Stimulated activated CD4-positive, alpha-beta T cell treated with anti-CD3 and anti-CD28 coated beads, Interleukin-1b, Interleukin-23, amount 100 ng/mL, for 48 hours (primary cell): ENCODE results near the gene ZP3.
A peak's percentile ranks its signal among the peaks of the same experiment; 100 is the strongest.
"Not testable (repeated sequence)": the region's sequence is repeated elsewhere in the genome, so short reads cannot be mapped to it uniquely, and the experiment has no call there.

ENCODE experiments used
- DNase-seq: peaks from one replicate; pipeline ENCODE4 v3.0.0-alpha.2; 2020

The ZP3 gene

DNA sequence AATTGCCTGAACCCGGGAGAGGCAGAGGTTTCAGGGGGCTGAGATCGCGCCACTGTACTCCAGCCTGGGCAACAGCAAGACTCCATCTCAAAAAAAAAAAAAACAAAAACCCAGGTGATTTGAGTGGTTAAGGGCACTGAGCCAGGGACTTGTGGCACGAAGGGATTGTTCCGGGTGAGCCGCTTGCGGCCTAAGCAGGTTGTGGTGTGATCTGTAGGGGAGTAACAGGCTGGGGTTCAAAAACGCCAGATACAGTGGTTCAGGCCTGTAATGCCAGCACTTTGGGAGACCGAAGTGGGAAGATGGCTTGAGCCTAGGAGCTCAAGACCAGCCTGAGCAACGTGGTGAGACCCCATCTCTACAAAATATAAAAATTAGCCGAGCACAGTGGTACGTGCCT is 19.1 kb downstream of the ZP3 start:
- DNase-seq, result not testable (repeated sequence)

- not testable (repeated sequence) for DNase-seq
These were observed 20.8 kb downstream of the ZP3 start for GRCh38 chr7:76445577-76446008.

DNA sequence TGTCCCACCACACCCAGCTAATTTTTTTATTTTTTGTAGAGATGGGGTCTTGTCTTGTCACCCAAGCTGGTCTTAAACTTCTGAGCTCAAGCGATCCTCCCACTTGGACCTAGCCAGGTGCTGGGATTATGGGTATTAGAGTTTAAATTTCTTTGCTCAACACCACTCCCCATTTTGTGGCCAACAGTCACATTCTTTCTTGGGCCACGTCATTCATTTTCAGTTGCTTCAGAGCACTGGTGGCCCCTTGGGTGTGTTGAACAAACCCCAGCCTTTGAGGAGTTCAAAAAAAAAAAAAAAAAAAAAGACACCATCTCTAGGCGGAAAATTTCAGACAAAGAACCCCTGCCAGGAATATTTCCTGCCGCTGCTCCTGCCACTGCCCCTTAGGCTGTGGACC is 32.3 kb downstream of the ZP3 start:
- not testable (repeated sequence) for DNase-seq

DNA sequence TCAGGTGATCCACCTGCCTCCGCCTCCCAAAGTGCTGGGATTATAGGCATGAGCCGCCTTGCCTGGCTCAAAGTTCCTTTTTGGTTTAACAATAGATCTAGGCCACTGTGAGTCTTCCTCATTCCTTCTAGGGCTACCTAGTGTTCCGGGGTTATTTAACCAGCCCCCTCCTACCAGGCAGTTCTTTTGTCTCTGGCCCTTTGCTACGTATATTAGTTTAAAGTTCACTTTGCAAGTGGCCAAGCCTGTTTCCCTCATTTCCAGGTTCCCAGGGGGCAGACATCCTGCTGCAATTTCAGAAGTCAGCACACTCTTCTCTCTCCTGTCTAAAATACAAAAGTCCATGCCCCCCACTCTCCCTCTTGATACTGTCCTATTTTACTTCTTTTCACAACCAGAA is 33.8 kb downstream of the ZP3 start:
- DNase-seq, result not testable (repeated sequence)

- not testable (repeated sequence) for DNase-seq
These were observed 36.0 kb downstream of the ZP3 start for GRCh38 chr7:76460767-76461166.

DNA sequence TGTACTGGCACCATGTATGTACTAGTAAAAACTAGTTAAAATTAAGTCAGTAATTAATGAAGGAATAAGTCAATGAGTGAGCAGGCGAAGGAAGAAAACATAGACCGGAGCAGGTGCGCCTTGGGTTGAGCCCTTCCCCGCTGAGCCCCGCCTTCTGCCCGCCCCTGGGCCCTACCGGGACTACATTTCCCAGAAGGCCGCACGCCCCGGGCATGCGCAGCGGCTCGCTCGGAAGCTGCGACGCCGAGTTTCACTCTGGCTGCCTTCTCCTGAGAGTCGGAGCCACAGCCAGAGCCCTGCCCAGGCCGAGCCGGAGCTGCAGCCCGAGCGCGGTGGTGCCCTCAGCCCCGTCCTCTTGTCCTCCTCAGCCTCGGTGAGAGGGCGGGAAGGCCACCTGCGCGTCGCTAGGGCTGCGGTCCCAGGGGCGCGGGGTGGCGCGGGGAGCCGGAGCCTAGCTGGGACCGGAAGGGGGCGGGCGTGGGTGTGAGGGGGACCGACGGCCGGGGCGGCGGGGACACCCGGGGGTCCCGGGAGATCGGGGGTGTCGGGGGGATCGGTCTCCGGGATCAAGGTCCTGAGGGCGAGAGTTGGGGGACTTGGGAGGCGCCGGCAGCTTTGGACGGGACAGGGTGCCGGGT is 36.8 kb downstream of the ZP3 start, which contains the start of gene DTX2:
Gene DTX2, plus strand, starts transcription at position 246 of the 638 bp plus-strand sequence. CDS start 18,801 bp downstream, outside the sequence.
- peak; percentile 24 for DNase-seq

DNA sequence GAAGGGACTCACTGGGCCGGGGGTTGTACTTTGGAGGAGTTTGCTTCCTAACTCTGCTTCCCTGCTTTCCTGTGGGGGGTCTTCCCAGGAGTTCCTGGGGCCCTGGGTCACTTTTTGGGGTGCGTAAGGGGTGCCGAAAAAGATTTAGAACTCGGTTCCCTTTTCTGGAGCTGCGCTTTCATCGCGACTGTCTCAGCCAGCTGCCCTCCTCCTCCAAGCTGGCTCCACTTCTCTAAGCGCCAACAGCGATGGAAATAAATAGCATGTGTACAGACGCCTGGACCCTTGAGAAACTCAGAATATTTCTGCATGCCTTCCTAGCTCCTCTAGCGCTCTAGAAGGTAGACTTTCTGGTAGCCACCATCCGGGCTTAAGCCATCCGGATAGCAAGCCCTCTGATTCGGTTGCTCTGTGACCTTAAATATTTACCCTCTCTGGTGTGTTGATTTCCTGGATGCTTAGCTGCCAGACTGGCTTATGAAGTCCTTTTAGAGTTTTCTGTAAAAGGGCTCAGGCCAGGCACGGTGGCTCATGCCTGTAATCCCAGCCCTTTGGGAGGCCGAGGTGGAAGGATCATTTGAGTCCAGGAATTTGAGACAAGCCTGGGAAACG is 37.6 kb downstream of the ZP3 start:
- not testable (repeated sequence) for DNase-seq

GRCh38 chr7:76464959-76465358 is 40.2 kb downstream of the ZP3 start:
- not testable (repeated sequence) for DNase-seq

DNA sequence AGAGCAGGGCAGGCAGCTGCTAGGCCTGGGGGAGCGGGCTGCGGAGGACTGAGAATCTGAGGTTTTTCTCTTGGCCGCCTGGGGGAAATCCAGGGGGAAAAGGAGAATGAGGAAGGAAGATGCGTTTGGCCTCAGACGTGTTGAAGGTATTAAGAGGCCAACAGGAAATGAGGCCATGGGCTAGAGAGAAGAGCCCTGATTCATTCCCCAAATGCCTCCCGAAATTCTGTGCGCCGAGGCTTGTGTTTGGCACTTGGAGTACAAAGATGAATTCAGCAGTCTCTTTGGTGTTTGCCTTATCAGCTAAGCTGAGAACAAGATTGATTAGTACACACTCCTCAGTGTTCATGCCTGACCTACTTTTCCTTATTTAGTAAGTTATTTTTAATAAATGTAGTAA is 41.2 kb downstream of the ZP3 start:
- not testable (repeated sequence) for DNase-seq

DNA sequence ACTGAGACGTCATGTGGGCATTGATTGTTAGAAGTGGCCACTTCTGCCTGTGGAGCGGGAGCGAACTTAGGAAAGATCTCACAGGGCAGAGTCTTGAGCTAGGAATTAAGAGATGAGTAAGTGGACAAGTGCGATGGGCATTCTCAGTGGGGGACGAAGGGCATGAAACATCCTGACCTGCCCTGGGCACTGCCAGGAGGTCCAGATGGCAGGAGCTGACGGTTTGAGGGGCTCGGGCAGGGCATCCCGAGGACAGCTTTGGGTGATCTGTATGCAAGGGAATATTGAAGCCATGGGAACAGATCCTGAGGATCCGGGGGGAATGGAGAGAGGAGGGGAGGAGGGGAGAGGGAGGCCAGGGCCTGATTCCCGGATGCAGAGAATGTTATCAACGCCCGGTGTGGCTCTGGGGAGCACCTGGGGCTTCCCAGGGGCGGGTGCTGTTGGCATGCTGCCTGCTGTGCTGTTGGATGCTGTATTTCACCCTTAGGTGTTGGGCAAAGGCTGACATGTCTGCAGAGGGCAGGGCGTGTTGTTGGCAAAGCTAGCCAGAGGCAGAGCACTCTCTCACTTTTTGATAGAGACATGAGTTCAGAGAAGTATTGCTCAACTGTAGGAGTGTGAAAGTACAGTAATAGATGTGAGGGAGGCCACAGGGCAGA is 43.1 kb downstream of the ZP3 start:
- not testable (repeated sequence) for DNase-seq

DNA sequence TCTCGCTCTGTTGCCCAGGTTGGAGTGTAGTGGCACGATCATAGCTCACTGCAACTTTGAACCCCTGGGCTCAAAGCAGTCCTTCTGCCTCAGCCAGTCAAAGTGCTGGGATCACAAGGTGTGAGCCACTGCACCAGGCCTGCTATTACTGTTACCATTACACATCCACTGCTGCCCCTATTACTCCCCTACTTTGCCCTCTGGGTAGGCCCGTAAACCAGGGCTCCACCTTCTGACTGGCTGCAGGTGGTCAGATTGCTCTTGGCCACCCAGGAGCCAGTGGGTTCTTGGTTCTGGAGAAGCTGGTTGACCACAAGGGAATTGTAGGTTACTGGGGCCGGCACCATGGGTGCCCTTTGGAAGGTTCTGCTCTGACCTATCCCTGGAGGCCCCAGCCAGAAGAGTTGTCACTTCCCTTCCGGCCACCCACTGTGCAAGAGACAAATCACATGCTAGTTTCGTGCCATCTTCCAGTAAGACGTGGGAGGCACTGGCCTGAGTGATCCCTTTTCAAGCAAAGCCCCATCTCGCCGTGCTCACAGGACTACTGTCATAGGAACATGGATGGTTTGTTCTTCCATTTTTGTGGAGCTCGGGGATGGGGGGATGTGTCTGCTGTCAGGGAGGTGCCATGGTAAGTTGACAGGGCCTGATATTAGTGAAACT is 46.9 kb downstream of the ZP3 start:
- DNase-seq, result not testable (repeated sequence)

DNA sequence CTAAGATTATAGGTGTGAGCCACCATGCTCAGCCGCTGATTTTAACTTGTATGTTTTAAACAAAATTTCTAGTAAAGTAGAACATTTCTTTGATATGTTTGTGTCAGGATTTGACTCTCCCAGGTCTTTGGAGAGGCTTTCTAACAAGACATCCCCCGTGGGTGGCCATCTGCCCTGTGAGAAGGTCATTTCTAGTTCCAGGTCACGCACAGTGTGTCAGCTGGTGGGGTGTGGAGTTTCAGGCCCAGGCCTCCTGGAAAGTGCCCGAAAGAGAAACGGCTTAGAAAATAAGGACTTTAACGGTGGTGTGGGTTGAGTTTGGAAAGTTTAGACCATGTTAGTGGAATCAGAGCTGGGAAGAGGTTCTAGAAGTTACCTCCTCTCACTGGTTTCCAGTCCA is 48.3 kb downstream of the ZP3 start:
- not testable (repeated sequence) for DNase-seq

DNA sequence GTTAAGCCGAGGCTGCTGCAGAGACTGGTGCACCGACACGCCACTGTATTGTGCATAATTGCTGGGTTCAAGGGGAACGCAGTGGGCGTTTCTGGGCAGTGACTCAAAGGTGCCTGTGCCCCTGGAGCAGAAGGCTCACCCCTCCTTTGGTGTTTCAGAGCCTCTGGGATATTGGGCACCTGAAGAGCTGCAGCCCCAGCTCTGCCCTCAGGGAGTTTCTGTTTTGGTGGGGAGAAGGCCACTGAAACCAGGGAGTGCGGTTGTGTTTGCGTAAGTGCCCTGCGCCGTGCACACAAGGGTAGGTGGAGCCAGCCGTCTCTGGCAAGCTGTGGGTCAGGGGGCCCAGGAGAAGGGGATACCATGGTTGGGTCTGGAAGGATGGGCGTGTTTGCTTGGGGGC is 51.5 kb downstream of the ZP3 start:
- DNase-seq, result not testable (repeated sequence)

DNA sequence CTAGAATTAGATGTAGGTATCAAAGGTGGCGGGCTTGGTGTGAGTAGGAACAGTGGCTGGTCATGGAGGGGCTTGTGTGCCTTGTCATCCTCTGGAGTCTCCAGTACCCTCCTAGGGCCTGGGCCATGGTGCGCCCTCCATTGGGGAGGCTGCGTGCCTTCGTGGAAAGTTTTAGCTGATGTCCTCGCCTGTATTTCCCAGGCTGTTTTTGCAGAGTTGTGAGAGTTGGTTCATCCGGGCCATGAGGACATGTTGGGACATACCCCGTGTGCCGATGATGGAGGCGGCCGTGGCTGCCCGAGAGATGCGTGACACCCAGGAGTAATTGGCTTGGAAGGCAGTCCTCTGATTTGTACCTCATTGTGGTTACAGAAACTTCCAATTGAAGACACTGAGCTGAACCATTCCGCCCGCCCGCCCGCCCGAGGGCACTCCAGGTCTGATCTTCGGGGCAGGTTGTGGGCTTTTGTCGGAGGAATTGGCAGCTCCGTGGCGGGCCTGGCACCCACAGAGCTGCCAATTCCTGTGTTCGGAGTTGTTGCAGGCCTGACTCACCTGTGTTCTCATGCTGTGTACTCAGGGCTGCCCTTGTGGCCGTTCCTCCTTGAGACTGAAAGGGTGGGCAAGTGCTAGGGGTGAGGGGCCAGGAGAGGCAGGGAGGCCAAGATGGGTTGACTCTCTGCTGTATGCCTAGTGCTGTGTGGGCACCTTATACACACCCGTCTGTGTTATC is 52.2 kb downstream of the ZP3 start:
- DNase-seq, result not testable (repeated sequence)

- not testable (repeated sequence) for DNase-seq
These were observed 54.9 kb downstream of the ZP3 start for GRCh38 chr7:76479628-76480027.

- not testable (repeated sequence) for DNase-seq
These were observed 55.9 kb downstream of the ZP3 start for GRCh38 chr7:76480403-76481253.

- not testable (repeated sequence) for DNase-seq
These were observed 57.9 kb downstream of the ZP3 start for GRCh38 chr7:76482660-76483059.

DNA sequence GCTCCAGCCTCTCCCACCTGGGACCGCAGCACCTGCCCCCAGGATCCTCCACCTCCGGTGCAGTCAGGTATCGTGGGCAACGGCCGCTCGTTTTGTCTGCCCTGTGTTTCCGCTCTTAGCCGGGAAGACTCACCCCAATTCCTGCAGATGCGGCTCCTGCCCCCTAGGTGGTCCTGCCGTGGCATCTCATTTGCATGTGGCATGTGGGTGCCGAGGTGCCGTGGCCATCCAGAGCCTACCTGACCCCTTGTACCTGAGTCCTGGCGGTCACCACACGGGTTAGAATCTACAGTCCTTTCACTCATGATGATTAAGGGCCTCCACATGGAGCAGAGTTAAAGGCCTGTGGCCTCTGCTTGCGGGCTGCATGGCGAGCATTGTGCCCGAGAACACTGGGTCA is 58.3 kb downstream of the ZP3 start:
- DNase-seq, result not testable (repeated sequence)

DNA sequence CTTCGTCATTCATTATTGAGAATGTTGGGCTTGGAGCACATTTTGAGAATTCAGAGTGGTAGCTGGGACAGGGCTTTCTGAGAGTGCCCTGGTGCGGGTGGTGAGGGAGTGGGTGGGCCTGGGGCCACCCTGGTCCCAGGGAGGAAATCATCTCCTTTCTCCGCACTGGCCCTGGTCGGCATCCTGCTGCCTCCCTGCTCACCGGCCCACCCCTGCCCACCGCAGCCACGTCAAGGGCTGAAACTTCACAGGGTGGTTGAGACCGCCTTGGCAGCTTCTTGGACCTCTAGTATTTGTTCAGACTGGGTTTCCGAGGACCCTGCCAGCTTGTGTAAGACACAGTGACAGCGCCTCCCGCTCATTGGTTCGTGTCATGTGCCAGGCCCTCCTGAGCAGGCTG is 59.7 kb downstream of the ZP3 start:
- not testable (repeated sequence) for DNase-seq

GRCh38 chr7:76485822-76486610 is 61.3 kb downstream of the ZP3 start:
- DNase-seq, result not testable (repeated sequence)

- peak; percentile 48 for DNase-seq
These were observed 61.9 kb downstream of the ZP3 start for GRCh38 chr7:76486618-76487017.
